Mesendoderm (in vitro differentiated cells): ENCODE data around the gene FMN1.

ENCODE experiments used
- DNase-seq: peaks from one replicate; pipeline ENCODE4 v3.0.0; 2013
- H2AK5ac ChIP-seq: 2 replicates; pipeline ENCODE4 v1.6.1; 2013; ENCODE audit warnings: low read length, inconsistent platforms
- H2BK120ac ChIP-seq: 2 replicates; pipeline ENCODE4 v1.6.1; 2013; ENCODE audit warnings: low read depth, mild to moderate bottlenecking, low read length, moderate library complexity, mixed read lengths
- H2BK15ac ChIP-seq: replicated peaks from 2 replicates; pipeline ENCODE4 v1.6.1; 2013; ENCODE audit warnings: low read depth, mild to moderate bottlenecking, moderate library complexity
- H2BK5ac ChIP-seq: 2 replicates; pipeline ENCODE4 v1.6.1; 2013; ENCODE audit warnings: low read length, inconsistent platforms
- H3K18ac ChIP-seq: 2 replicates; pipeline ENCODE4 v1.6.1; 2013; ENCODE audit warnings: mild to moderate bottlenecking, low read length, mixed read lengths
- H3K23ac ChIP-seq: one replicate; pipeline ENCODE4 v1.6.1; 2013; ENCODE audit warnings: low read length
- H3K27ac ChIP-seq: 2 replicates; pipeline ENCODE4 v1.5.1; 2013; ENCODE audit warnings: low read depth, mild to moderate bottlenecking, inconsistent platforms, low read length, moderate library complexity
- H3K27me3 ChIP-seq: 2 replicates; pipeline ENCODE4 v1.6.1; 2013; ENCODE audit warnings: low read length, control low read depth, mild to moderate bottlenecking, inconsistent platforms; ENCODE audit not compliant: insufficient read depth, poor library complexity
- H3K36me3 ChIP-seq: 2 replicates; pipeline ENCODE4 v1.6.1; 2013; ENCODE audit warnings: low read length, inconsistent platforms; ENCODE audit not compliant: control insufficient read depth, insufficient read depth
- H3K4ac ChIP-seq: one replicate; pipeline ENCODE4 v1.6.1; 2013; ENCODE audit warnings: low read depth, mild to moderate bottlenecking, low read length, moderate library complexity
- H3K4me1 ChIP-seq: 2 replicates; pipeline ENCODE4 v1.6.1; 2013; ENCODE audit warnings: low read depth, low read length, inconsistent platforms; ENCODE audit not compliant: control insufficient read depth
- H3K4me2 ChIP-seq: 2 replicates; pipeline ENCODE4 v1.6.1; 2013; ENCODE audit warnings: low read length
- H3K4me3 ChIP-seq: 2 replicates; pipeline ENCODE4 v1.5.1; 2013; ENCODE audit warnings: mild to moderate bottlenecking, low read length
- H3K56ac ChIP-seq: one replicate; pipeline ENCODE4 v1.6.1; 2013; ENCODE audit warnings: low read length
- H3K79me1 ChIP-seq: 2 replicates; pipeline ENCODE4 v1.6.1; 2013; ENCODE audit warnings: low read length, inconsistent platforms
- H3K79me2 ChIP-seq: 2 replicates; pipeline ENCODE4 v1.6.1; 2013; ENCODE audit warnings: mild to moderate bottlenecking, low read length; ENCODE audit not compliant: control insufficient read depth, insufficient read depth
- H3K9ac ChIP-seq: 2 replicates; pipeline ENCODE4 v1.6.1; 2013; ENCODE audit warnings: low read length, inconsistent platforms
- H4K5ac ChIP-seq: one replicate; pipeline ENCODE4 v1.6.1; 2013; ENCODE audit warnings: low read length
- H4K8ac ChIP-seq: one replicate; pipeline ENCODE4 v1.6.1; 2013; ENCODE audit warnings: low read depth, mild to moderate bottlenecking, control low read depth, low read length, moderate library complexity
- WGBS: extraction: QIAGEN DNeasy Blood & Tissue Kit; methylation state at CpG from one replicate; pipeline ENCODE4 v1.1.7; 2013; ENCODE audit warnings: low lambda C conversion rate, missing lambda C conversion rate; ENCODE audit not compliant: insufficient coverage; ENCODE audit errors: extremely low coverage; 5-methylcytosine and 5-hydroxymethylcytosine counted together

FMN1 gene

DNA sequence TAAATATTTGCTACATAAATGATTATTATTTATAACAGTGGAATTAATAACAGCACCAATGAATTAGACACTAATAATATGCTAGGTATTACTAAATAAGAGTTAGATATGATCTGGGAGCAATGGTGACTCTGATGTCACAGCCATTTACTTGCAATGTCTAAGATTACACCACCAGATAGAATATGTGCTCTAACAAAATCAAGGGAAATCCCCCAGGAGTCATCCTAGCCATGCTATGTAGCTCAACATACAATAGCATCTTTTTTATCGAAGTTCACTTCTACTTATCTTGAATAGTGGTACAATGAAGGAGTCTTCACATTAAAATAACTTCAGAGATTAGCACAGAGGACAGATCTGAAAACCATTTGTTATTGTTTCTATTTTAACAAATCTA, 154.0 kb downstream of the FMN1 start:
- Histone ChIP-seq H4K8ac (no peak overlapping the region), H2AK5ac (no peak overlapping the region), H3K4me2 (no peak overlapping the region), H2BK15ac (no peak overlapping the region), H3K4me1 (no peaks in the 10 kb centered on the region), H3K79me1 (no peaks in the 10 kb centered on the region), H3K23ac (no peak overlapping the region), H2BK5ac (no peak overlapping the region), H3K4ac (no peak overlapping the region), H4K5ac (no peak overlapping the region), H3K9ac (no peak overlapping the region), H3K56ac (no peak overlapping the region), H3K4me3 (no peak overlapping the region), H3K36me3 (no peaks in the 10 kb centered on the region), H3K79me2 (no peaks in the 10 kb centered on the region), H3K18ac (no peak overlapping the region), H2BK120ac (no peak overlapping the region), H3K27me3 (no peaks in the 10 kb centered on the region), H3K27ac (no peak overlapping the region)
- no CpG with 5 or more reads among the region's 1 CpG for WGBS
- no peak for DNase-seq

DNA sequence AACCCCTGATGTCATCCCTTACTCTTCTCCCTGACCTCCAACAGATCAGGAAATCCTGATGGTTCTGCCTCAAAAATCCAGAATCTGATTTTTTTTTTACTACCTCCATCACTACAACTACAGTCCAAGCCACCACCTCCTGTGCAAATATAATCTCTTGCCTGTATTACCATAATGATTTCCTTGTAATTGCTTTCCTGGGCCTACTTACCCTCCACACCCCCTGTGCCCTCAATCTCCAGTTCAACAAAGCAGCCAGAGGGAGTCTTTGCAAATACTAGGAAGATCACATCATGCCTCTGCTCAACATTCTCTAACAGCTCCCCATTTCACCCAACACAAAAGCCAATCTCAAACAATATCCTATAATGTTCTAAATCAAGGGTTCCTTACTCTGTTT, 159.9 kb downstream of the FMN1 start:
- Histone ChIP-seq H3K4me2 (no peak overlapping the region), H3K27ac (no peak overlapping the region), H2BK5ac (no peak overlapping the region), H2BK120ac (no peak overlapping the region), H3K4me3 (no peak overlapping the region), H4K5ac (no peak overlapping the region), H3K56ac (no peak overlapping the region), H3K79me2 (no peaks in the 10 kb centered on the region), H3K23ac (no peak overlapping the region), H3K9ac (no peak overlapping the region), H3K36me3 (no peaks in the 10 kb centered on the region), H4K8ac (no peak overlapping the region), H3K18ac (no peak overlapping the region), H2BK15ac (no peak overlapping the region), H3K4ac (no peak overlapping the region), H3K79me1 (no peaks in the 10 kb centered on the region), H2AK5ac (no peak overlapping the region), H3K4me1 (no peaks in the 10 kb centered on the region), H3K27me3 (no peaks in the 10 kb centered on the region)
- DNase-seq, result no peak

DNA sequence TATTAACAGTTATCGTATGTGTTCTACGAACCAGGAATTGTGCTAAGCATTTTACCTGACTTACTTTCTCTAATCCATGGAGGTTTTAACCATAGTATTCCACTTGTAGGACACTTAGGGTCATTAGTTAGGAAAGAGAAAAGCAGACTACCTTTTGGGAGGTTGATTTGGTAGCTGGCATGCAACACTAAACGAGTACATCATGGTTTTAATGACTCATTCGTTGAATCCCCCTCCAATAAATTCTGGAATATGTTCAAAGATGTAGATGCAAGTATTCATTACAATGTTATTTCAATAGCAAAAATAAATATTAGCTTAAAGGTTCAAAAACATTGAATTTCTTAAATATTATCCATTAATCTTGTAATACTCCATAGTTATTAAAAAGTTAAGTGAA, 162.5 kb downstream of the FMN1 start:
- Histone ChIP-seq H2BK15ac (no peak overlapping the region), H3K9ac (no peak overlapping the region), H3K79me2 (no peaks in the 10 kb centered on the region), H3K79me1 (no peaks in the 10 kb centered on the region), H3K4ac (no peak overlapping the region), H3K4me2 (no peak overlapping the region), H3K27me3 (no peaks in the 10 kb centered on the region), H3K4me1 (no peaks in the 10 kb centered on the region), H3K36me3 (no peaks in the 10 kb centered on the region), H4K5ac (no peak overlapping the region), H2AK5ac (no peak overlapping the region), H2BK5ac (no peak overlapping the region), H3K4me3 (no peak overlapping the region), H3K18ac (no peak overlapping the region), H3K27ac (no peak overlapping the region), H4K8ac (no peak overlapping the region), H2BK120ac (no peak overlapping the region), H3K56ac (no peak overlapping the region), H3K23ac (no peak overlapping the region)
- no peak for DNase-seq
- WGBS, result no CpG with 5 or more reads among the region's 4 CpGs

DNA sequence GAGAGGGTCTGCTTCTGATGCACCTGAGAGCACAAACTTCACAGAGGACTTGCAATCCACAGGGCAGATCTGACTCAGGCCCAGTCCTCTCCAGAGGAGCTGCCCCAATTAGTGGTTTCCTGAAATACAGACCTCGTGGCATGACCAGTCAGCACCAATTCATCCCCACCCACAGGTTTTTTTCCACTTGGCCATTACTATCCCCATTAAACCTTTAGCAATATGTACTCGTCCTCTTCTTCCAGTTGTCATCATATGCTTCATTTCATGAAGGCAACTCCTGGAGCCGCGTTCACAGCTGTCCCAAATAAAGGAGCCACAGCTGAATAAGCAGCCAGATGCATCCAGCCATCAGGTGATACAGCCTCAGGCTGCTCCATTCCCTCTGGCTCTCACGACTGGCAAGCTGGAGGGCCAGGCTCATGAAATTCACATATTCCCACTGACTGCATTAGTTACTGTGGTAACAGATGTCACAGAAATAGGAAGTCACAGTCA, 163.1 kb downstream of the FMN1 start:
- no peak overlapping the region for H3K56ac ChIP-seq
- peaks cover 4% of the 10 kb centered on the region for H3K4me1 ChIP-seq
- no peak overlapping the region for H3K9ac ChIP-seq
- no peak overlapping the region for H2BK15ac ChIP-seq
- H3K79me2 ChIP-seq, result no peaks in the 10 kb centered on the region
- no peak overlapping the region for H3K27ac ChIP-seq
- no peak overlapping the region for H4K8ac ChIP-seq
- no peaks in the 10 kb centered on the region for H3K27me3 ChIP-seq
- H3K79me1 ChIP-seq, result no peaks in the 10 kb centered on the region
- no peak overlapping the region for H2BK5ac ChIP-seq
- no peak overlapping the region for H3K4me3 ChIP-seq
- no peak overlapping the region for H2BK120ac ChIP-seq
- no peak overlapping the region for H2AK5ac ChIP-seq
- no peak overlapping the region for H3K18ac ChIP-seq
- H3K4me2 ChIP-seq, result no peak overlapping the region
- H3K4ac ChIP-seq, result no peak overlapping the region
- no CpG with 5 or more reads among the region's 5 CpGs for WGBS
- H3K23ac ChIP-seq, result no peak overlapping the region
- no peaks in the 10 kb centered on the region for H3K36me3 ChIP-seq
- DNase-seq, result peak; percentile 13
- no peak overlapping the region for H4K5ac ChIP-seq

GRCh38 chr15:33030315-33030714, 164.2 kb downstream of the FMN1 start:
- WGBS, result no CpG with 5 or more reads among the region's 5 CpGs
- Histone ChIP-seq H3K4me2 (no peak overlapping the region), H4K5ac (no peak overlapping the region)

DNA sequence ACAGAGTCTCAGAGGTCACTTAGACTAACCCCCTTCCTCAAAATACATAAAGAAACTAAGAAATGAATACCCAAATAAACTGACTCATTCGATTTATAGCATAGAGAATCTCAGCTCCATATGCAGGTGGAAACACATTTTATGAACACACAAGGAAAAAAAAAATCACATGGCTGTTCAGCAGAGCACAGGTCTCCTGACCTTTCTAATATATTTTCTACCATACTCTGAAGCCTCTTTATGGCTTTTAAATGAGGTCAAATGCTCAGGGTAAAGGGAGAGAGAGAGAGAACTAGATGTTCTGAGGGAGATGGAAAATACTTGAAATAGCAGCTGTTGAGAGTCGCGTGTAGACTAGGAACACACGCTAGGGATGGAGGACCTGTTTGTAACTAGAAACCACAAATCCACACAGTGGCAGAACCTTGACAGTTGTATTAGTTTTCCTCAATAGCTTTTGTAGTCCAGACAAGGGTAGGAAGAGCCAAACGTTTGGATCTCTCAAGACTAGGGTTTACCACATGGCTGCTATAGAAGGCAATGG, 165.3 kb downstream of the FMN1 start:
- Histone ChIP-seq H3K4me1 (peaks cover 4% of the 10 kb centered on the region), H2AK5ac (no peak overlapping the region), H2BK120ac (no peak overlapping the region), H3K27me3 (no peaks in the 10 kb centered on the region), H3K79me1 (no peaks in the 10 kb centered on the region), H3K4me3 (no peak overlapping the region), H4K8ac (no peak overlapping the region), H3K56ac (no peak overlapping the region), H2BK15ac (no peak overlapping the region), H3K18ac (no peak overlapping the region), H3K4me2 (no peak overlapping the region), H3K23ac (no peak overlapping the region), H3K79me2 (no peaks in the 10 kb centered on the region), H3K27ac (no peak overlapping the region), H3K9ac (no peak overlapping the region), H4K5ac (no peak overlapping the region), H2BK5ac (no peak overlapping the region), H3K36me3 (no peaks in the 10 kb centered on the region), H3K4ac (no peak overlapping the region)
- WGBS, result no CpG with 5 or more reads among the region's 5 CpGs
- no peak for DNase-seq

More at GRCh38 chr15:33030315-33030714, 164.2 kb downstream of the FMN1 start:
- no peaks in the 10 kb centered on the region for H3K79me1 ChIP-seq
- H3K27me3 ChIP-seq, result no peaks in the 10 kb centered on the region
- H3K18ac ChIP-seq, result no peak overlapping the region
- H4K8ac ChIP-seq, result no peak overlapping the region
- no peak overlapping the region for H3K23ac ChIP-seq
- no peak overlapping the region for H2BK15ac ChIP-seq
- H2BK120ac ChIP-seq, result no peak overlapping the region
- no peak for DNase-seq
- no peaks in the 10 kb centered on the region for H3K79me2 ChIP-seq
- H3K4ac ChIP-seq, result no peak overlapping the region
- H3K56ac ChIP-seq, result no peak overlapping the region
- no peak overlapping the region for H3K4me3 ChIP-seq
- no peak overlapping the region for H2AK5ac ChIP-seq
- H3K36me3 ChIP-seq, result no peaks in the 10 kb centered on the region
- H3K9ac ChIP-seq, result no peak overlapping the region
- peaks cover 4% of the 10 kb centered on the region for H3K4me1 ChIP-seq
- no peak overlapping the region for H3K27ac ChIP-seq
- H2BK5ac ChIP-seq, result no peak overlapping the region
